ENCODE measurements around the gene ADGRG3. TPM values are rescaled to one million over a fixed set of nuclear protein-coding genes. Genes with fewer than 3 reads are reported as not detected.

ADGRG3 gene
- polyA plus RNA-seq, 3 donors from 2014 or later = 13.1 to 18.4 (median 15.7) TPM

DNA sequence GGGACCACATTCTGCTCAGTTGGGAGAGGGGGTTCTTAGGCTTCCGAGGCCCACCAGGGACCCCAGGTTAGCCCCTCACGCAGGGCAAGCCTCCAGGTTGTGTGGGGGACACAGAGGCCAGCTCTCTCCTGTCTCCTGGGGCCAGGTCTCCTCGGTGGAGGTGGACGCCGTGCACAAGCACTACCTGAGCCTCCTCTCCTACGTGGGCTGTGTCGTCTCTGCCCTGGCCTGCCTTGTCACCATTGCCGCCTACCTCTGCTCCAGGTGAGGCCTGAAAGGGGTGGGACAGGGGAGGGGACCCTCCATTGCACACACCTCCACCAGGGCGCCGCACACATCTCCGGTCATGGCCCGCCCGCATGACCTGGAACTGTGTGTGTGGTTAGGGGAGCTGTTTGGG is 10.9 kb upstream of the ADGRG3 start:
- DNase-seq = no peak
- Mint-ChIP-seq H3K27me3 (ENCODE audit: low read depth in 3 of 3) (peaks cover 2 to 11% (median 2%) of the 10 kb centered on the region in 3 donors), H3K36me3 (peaks cover 44 to 69% (median 50%) of the 10 kb centered on the region in 3 donors), H3K9me3 (no peaks in the 10 kb centered on the region), H3K4me1 (peaks cover 78 to 81% of the 10 kb centered on the region in 2 donors), H3K27ac (peak overlapping the region; percentile 92 to 99 (median 97)), H3K4me3 (peak overlapping the region in 4 of 5 donors; percentile 4 to 88 (median 51))

DNA sequence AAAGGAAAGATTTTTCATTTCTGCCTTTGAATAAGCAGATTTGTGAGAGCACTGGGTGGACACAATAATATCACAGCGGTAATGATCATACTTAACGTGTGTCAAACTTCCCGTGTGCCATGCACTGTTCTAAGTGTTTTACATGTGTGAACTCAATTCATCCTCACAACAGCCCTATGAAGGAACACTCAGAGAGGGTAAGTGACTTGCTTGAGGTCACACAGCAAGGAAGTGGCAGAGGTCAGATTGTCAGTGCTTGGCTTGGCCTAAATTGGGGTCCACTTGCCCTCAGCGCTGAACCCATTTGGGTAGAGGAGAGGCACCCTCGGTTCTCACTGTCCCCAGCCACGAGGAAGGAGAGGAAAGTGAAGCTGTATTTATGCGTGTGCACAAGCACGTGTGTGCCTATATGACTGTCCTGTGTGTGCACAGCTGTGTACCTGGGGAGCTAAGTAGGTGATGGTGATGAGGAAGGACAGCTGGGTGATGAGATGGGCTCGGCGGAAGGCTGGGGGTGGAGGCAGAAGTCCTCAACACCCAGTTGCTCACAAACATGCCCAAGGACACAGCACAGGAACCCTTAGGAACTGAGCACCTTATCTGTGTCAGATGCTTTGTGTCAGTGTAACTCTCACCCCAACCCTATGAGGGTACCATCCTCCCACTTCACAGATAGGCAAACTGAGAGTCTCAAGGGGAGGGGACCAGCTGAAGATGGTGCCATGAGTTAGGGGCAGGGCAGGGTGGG is 9.8 kb upstream of the ADGRG3 start:
- no peak for DNase-seq
- Mint-ChIP-seq H3K27ac (peak overlapping the region; percentile 87 to 94 (median 91)), H3K4me1 (peaks cover 75 to 81% of the 10 kb centered on the region in 2 donors)

DNA sequence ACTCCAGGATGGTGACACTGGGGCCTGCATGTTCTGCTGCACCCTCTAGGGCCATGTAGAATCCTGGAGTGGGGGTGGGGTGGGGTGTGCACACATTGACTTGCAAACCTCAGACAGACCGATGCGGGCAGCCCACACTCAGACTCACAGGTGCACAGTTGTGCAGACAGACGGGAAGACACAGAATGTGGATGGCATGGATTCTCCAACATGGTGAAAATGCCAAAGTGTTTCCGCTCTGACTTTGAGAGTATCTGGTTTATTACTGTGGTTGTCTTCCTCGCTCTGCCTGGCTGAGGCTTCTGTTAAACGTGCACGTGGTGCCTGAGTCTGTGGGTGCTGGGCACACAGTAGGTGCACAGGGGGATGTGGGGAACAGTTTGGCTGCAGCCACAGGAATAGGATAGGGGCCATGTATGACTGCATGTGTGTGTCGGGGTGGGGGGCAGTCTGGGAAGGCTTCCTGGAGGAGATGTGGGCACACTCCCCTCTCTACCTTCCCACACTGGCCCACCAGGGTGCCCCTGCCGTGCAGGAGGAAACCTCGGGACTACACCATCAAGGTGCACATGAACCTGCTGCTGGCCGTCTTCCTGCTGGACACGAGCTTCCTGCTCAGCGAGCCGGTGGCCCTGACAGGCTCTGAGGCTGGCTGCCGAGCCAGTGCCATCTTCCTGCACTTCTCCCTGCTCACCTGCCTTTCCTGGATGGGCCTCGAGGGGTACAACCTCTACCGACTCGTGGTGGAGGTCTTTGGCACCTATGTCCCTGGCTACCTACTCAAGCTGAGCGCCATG is 9.0 kb upstream of the ADGRG3 start:
- Mint-ChIP-seq H3K9me3 (no peaks in the 10 kb centered on the region), H3K27me3 (ENCODE audit: low read depth in 3 of 3) (peaks cover 2 to 11% (median 2%) of the 10 kb centered on the region in 3 donors), H3K4me1 (peaks cover 69 to 73% of the 10 kb centered on the region in 2 donors), H3K36me3 (peaks cover 47 to 67% (median 49%) of the 10 kb centered on the region in 3 donors), H3K4me3 (peak overlapping the region in 2 of 5 donors; percentile 22 to 50), H3K27ac (peak overlapping the region; percentile 72 to 94 (median 86))
- no peak for DNase-seq

More for the DNA sequence above, 9.8 kb upstream of the ADGRG3 start:
- Mint-ChIP-seq H3K9me3 (no peaks in the 10 kb centered on the region), H3K4me3 (peak overlapping the region; percentile 25 to 79 (median 54)), H3K36me3 (peaks cover 47 to 73% (median 55%) of the 10 kb centered on the region in 3 donors), H3K27me3 (ENCODE audit: low read depth in 3 of 3) (peaks cover 2 to 11% (median 4%) of the 10 kb centered on the region in 3 donors)

DNA sequence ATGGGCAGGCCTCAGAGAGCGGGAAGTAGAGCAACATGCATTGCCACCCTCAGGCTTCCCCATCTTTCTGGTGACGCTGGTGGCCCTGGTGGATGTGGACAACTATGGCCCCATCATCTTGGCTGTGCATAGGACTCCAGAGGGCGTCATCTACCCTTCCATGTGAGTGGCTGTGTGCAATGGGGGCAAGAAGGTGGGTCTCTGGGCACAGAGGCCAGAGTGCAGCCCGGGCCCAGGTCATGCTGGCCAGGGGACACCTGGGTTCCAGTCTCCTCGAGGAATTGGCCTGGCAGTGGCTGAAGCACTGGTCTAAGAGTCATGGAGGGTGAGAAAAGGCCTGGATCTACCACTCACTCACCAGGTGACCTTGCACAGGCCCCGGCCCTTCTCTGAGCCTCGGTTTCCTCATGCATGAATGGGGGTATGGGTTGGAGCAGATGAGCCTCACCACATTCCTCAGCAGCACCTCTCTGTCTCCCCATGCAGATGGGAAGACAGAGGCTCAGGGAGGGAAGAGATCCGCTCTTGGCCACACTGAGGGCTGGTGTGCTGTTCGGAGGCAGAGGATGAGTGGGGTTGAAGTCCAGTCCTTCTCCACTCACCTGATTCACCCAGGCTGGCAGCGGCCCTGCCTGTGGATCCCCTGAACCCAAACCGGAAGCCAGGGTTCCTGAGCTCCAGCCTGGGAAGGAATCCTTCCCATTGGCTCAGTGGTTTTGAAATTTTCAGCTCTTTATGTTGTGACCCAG is 7.2 kb upstream of the ADGRG3 start:
- Mint-ChIP-seq H3K9me3 (no peaks in the 10 kb centered on the region), H3K36me3 (peaks cover 48 to 72% (median 49%) of the 10 kb centered on the region in 3 donors), H3K27ac (peak overlapping the region in 4 of 6 donors; percentile 28 to 64 (median 57)), H3K27me3 (ENCODE audit: low read depth in 3 of 3) (peaks cover 4 to 7% (median 4%) of the 10 kb centered on the region in 3 donors), H3K4me1 (peaks cover 67 to 77% of the 10 kb centered on the region in 2 donors), H3K4me3 (no peak overlapping the region)
- DNase-seq = no peak

DNA sequence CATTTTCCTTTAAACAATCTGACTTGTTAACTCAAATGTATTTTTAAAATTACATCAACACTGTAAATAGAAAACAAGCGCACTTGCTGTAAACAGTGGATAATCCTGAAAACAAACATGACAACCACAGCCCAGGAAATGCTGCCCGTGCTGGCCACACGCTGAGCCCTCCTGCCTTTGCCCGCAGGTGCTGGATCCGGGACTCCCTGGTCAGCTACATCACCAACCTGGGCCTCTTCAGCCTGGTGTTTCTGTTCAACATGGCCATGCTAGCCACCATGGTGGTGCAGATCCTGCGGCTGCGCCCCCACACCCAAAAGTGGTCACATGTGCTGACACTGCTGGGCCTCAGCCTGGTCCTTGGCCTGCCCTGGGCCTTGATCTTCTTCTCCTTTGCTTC is 6.6 kb upstream of the ADGRG3 start:
- Mint-ChIP-seq H3K9me3 (no peaks in the 10 kb centered on the region), H3K4me1 (peaks cover 65 to 76% of the 10 kb centered on the region in 2 donors), H3K4me3 (no peak overlapping the region), H3K36me3 (peaks cover 42 to 65% (median 43%) of the 10 kb centered on the region in 3 donors), H3K27me3 (ENCODE audit: low read depth in 3 of 3) (peaks cover 1 to 4% (median 4%) of the 10 kb centered on the region in 3 donors), H3K27ac (peak overlapping the region; percentile 77 to 87 (median 81))
- no peak for DNase-seq

DNA sequence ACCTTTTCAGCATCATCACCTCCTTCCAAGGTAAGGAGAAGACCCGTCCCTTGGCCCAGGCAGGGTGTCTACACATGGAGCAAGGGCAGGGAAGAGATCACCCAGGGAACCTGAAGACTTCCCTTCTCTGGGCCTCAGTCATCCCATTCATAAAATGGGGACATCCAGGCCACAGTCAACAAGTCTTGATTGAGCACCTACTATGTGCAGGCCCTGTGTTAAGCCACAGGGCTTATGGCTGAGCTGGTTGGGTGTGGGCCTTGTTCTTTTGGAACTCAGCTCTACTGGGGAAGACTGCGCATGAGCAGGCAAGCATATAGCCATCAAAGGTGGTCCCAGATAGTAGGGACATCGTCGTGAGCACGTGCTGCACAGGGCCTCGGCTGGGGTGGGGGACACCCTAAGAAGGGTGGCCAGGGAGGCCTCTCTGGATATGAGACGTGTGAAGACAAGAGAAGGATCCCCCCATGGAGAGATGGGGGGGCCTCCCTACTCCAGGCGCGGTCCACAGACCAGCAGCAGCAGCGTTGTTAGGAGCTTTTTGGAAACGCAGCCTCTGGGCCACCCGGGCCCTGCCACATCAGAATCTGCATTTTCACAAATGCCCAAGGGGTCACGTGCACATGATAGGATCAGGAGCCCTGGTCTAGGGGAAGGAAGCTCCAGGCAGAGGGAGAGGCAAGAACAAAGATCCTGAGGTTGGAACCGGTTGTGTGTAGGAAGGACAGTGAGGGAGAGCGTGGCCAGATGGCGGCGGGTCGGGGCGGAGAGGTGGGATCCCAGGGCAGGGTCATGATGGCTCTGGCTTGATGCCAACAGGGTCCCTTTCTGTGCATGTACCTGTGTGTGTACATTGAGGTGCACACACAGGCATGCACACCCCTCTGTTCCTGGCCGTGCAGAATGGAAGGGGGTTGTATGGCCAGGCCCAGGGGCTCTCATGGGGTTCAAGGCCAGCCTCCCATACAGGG is 5.9 kb upstream of the ADGRG3 start:
- H3K36me3 Mint-ChIP-seq = peaks cover 37 to 60% (median 38%) of the 10 kb centered on the region in 3 donors
- no peak for DNase-seq
- H3K27me3 Mint-ChIP-seq (ENCODE audit: low read depth in 3 of 3) = peaks cover 4 to 5% (median 4%) of the 10 kb centered on the region in 3 donors
- no peaks in the 10 kb centered on the region for H3K9me3 Mint-ChIP-seq
- no peak overlapping the region for H3K4me3 Mint-ChIP-seq
- peak overlapping the region; percentile 77 to 87 (median 81) for H3K27ac Mint-ChIP-seq
- peaks cover 65 to 75% of the 10 kb centered on the region in 2 donors for H3K4me1 Mint-ChIP-seq

DNA sequence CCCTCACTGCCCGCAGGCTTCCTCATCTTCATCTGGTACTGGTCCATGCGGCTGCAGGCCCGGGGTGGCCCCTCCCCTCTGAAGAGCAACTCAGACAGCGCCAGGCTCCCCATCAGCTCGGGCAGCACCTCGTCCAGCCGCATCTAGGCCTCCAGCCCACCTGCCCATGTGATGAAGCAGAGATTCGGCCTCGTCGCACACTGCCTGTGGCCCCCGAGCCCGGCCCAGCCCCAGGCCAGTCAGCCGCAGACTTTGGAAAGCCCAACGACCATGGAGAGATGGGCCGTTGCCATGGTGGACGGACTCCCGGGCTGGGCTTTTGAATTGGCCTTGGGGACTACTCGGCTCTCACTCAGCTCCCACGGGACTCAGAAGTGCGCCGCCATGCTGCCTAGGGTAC is 4.7 kb upstream of the ADGRG3 start:
- peaks cover 65 to 72% of the 10 kb centered on the region in 2 donors for H3K4me1 Mint-ChIP-seq
- peaks cover 29 to 52% (median 32%) of the 10 kb centered on the region in 3 donors for H3K36me3 Mint-ChIP-seq
- DNase-seq = no peak
- no peak overlapping the region for H3K4me3 Mint-ChIP-seq
- H3K27ac Mint-ChIP-seq = peak overlapping the region in 5 of 6 donors; percentile 4 to 89 (median 64)
- peaks cover 5 to 10% (median 9%) of the 10 kb centered on the region in 3 donors for H3K27me3 Mint-ChIP-seq (ENCODE audit: low read depth in 3 of 3)
- no peaks in the 10 kb centered on the region for H3K9me3 Mint-ChIP-seq

DNA sequence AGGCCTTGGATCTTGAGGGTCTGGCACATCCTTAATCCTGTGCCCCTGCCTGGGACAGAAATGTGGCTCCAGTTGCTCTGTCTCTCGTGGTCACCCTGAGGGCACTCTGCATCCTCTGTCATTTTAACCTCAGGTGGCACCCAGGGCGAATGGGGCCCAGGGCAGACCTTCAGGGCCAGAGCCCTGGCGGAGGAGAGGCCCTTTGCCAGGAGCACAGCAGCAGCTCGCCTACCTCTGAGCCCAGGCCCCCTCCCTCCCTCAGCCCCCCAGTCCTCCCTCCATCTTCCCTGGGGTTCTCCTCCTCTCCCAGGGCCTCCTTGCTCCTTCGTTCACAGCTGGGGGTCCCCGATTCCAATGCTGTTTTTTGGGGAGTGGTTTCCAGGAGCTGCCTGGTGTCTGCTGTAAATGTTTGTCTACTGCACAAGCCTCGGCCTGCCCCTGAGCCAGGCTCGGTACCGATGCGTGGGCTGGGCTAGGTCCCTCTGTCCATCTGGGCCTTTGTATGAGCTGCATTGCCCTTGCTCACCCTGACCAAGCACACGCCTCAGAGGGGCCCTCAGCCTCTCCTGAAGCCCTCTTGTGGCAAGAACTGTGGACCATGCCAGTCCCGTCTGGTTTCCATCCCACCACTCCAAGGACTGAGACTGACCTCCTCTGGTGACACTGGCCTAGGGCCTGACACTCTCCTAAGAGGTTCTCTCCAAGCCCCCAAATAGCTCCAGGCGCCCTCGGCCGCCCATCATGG is 4.0 kb upstream of the ADGRG3 start:
- Mint-ChIP-seq H3K9me3 (no peaks in the 10 kb centered on the region), H3K36me3 (peaks cover 29 to 47% (median 30%) of the 10 kb centered on the region in 3 donors), H3K27me3 (ENCODE audit: low read depth in 3 of 3) (peaks cover 6 to 12% (median 11%) of the 10 kb centered on the region in 3 donors), H3K4me1 (peaks cover 66 to 72% of the 10 kb centered on the region in 2 donors), H3K4me3 (peak overlapping the region in 1 of 5 donors; percentile 5), H3K27ac (peak overlapping the region; percentile 67 to 91 (median 83))
- no peak for DNase-seq

DNA sequence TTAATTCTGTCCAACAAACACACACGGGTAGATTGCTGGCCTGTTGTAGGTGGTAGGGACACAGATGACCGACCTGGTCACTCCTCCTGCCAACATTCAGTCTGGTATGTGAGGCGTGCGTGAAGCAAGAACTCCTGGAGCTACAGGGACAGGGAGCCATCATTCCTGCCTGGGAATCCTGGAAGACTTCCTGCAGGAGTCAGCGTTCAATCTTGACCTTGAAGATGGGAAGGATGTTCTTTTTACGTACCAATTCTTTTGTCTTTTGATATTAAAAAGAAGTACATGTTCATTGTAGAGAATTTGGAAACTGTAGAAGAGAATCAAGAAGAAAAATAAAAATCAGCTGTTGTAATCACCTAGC is 3.5 kb upstream of the ADGRG3 start:
- peaks cover 67 to 72% of the 10 kb centered on the region in 2 donors for H3K4me1 Mint-ChIP-seq
- H3K4me3 Mint-ChIP-seq = peak overlapping the region in 3 of 5 donors; percentile 5 to 56 (median 16)
- peak overlapping the region; percentile 67 to 91 (median 83) for H3K27ac Mint-ChIP-seq
- peaks cover 12 to 18% (median 13%) of the 10 kb centered on the region in 3 donors for H3K27me3 Mint-ChIP-seq (ENCODE audit: low read depth in 3 of 3)
- H3K36me3 Mint-ChIP-seq = peaks cover 28 to 42% (median 29%) of the 10 kb centered on the region in 3 donors
- H3K9me3 Mint-ChIP-seq = no peaks in the 10 kb centered on the region
- no peak for DNase-seq

DNA sequence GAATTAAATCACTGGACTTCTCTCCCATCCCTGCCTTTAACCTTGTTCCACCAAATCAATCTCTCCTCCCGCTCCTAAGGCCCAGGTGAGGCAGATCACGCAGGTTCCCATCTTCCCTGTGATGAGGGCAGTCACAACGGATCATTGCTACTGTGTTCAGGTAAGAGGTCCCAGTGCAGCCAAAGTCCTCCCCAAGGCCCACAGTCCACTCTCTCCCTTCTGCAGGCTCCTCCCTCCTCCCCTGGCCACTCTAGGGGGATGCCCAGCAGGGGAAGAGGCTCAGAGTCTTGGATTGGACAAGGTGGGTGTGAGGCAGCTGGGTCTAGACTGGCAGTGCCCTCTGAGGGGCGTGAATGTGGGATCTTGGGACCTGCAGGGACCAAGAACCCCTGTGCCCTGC is 2.6 kb upstream of the ADGRG3 start:
- H3K27ac Mint-ChIP-seq = peak overlapping the region; percentile 64 to 91 (median 87)
- H3K9me3 Mint-ChIP-seq = no peaks in the 10 kb centered on the region
- peak overlapping the region in 2 of 5 donors; percentile 21 to 46 for H3K4me3 Mint-ChIP-seq
- peaks cover 67 to 74% of the 10 kb centered on the region in 2 donors for H3K4me1 Mint-ChIP-seq
- H3K27me3 Mint-ChIP-seq (ENCODE audit: low read depth in 3 of 3) = peaks cover 13 to 19% (median 15%) of the 10 kb centered on the region in 3 donors
- no peak for DNase-seq
- H3K36me3 Mint-ChIP-seq = peaks cover 22 to 35% (median 23%) of the 10 kb centered on the region in 3 donors

DNA sequence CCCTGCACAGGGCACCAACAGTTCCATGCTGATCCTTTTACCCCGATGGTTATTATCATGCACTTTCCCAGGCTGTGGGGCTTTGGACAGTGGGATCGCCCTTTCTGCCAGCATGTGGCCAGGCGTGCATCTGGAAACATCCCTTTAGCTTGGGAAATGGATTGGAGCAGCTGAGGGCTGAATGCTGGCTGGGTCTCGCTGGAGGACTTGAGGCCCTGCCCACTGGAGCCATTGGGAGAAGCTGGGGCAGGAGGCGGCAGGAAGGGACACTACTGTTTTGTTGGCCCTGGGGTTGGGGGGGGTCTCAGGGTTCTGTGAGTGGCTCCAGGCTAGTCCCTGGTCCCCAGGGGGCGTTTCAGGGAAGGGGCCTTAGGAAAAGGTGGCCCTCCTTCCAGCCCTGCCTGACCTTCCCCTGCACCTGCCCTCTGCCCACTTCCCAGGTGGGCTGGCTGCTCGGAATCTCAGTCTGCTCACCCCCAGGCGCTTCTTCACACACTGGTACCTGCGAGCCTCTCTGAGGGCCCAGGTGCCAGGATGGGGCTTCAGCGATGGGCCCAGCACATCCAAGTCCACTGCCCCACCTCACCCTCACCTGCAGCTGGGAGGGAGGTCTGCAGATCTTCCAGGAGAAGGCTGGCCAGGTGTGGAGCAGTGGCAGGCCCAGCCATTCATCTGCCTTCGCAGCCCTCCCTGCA is 1.6 kb upstream of the ADGRG3 start:
- peaks cover 67 to 78% of the 10 kb centered on the region in 2 donors for H3K4me1 Mint-ChIP-seq
- DNase-seq = no peak
- peak overlapping the region; percentile 35 to 98 (median 96) for H3K27ac Mint-ChIP-seq

More for the DNA sequence above, 1.6 kb upstream of the ADGRG3 start:
- Mint-ChIP-seq H3K4me3 (no peak overlapping the region), H3K27me3 (ENCODE audit: low read depth in 3 of 3) (peaks cover 13 to 20% (median 19%) of the 10 kb centered on the region in 3 donors), H3K36me3 (peaks cover 22 to 31% (median 23%) of the 10 kb centered on the region in 3 donors), H3K9me3 (no peaks in the 10 kb centered on the region)

Measured in immature natural killer cell (primary cell).